ENCODE measurements around the gene CYP24A1.

- TF ChIP-seq GATA2 (IDR thresholded peaks at IDR 0.05; ENCODE audit: low read depth, low read length) (no peak), GATA3 (IDR thresholded peaks at IDR 0.05; ENCODE audit: low read depth, low read length) (no peak)
These were observed 10.4 kb downstream of the CYP24A1 start for GRCh38 chr20:54163402-54163801.
